HG03342 (cell line): ENCODE data around the gene MAPK8IP2.
"Not testable (repeated sequence)": the region's sequence is repeated elsewhere in the genome, so short reads cannot be mapped to it uniquely, and the experiment has no call there.

ENCODE experiments used
- ATAC-seq: cut with Tn5 transposase; IDR thresholded peaks from one replicate; pipeline ENCODE4 v1.9.1; 2021; ENCODE audit warnings: mild to moderate bottlenecking, moderate library complexity; ENCODE audit not compliant: unreplicated experiment

MAPK8IP2 gene

DNA sequence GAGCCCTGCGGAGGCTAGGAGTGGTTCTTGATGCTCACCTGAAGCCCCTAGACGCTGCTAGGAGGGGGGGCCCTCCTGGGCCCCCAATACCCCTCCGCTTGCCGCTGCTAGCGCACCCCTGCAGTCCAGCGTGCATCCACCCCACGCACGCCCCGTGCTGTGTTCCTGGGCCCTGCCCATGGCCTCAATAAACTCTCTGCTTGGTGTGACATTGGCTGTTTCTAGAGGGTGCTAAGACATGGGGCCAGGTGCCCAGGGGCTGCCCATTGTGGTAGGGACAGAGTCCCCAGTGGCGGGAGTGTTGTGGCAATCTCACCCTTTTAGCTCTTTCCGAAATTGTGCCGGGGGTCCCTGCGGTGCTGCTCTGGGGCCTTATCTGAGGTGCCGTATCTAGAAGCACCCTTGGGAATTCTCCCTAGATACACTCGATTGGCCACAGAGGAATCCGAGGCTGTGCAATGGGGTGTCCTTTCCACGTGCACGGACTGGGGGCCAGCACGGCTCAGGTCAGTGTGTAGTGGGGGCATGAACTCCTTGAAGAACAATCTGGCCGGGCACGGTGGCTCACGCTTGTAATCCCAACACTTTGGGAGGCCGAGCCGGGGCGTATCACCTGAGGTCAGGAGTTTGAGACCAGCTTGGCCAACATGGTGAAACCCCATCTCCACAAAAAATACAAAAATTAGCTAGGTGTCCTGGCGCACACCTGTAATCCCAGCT lies 10.9 kb downstream of the MAPK8IP2 start:
- no peak for ATAC-seq

DNA sequence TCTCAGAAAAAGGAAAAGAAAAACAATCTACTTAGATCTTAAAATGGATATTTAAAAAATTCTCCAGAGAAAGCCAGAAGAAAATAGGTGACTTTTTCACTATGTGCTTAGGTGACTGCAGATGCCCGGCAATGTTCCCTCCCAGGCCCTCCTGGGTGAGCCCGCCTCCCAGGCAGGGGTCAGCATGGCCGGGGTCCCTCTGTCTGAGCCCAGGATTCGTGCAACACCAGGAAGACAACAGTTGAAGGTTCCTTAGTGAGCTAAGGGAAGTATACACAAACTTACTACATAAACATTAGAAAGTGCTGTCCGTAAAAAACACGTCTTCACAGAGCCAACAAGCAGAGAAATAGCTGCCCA lies 11.6 kb downstream of the MAPK8IP2 start:
- no peak for ATAC-seq

DNA sequence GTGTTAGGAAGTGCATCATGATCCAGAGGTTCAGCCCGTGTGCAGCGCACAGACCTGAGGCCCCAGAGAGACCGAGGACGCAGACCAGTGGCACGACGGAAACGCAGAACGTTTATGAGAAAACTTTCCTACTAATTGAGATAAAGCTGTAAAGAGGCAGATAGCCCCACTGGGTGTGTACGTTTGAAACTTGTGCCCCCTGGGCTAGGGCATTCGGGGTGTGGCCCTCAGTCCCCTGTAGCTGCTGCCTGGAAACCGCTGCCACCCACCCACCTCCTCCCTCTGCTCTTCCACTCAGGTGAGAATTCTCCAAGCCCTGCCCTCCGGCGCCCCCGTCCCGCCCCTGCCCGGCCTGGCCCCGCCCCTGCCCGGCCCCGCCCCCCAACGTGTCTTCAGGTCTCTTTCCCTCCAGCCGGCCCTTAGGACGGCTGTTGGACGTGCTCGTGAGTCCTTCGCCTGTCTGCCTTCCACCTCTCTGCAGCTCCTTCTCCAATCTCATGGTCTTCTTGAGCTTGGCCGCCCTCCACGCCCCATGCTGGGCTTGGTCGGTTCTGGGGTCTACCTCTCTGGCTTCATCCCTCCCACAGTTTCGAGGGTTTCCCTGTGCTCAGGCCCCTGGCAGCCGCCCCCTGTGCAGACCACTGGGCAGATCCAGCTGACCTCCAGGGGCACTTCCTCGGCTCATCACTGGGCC lies 12.1 kb downstream of the MAPK8IP2 start:
- no peak for ATAC-seq

DNA sequence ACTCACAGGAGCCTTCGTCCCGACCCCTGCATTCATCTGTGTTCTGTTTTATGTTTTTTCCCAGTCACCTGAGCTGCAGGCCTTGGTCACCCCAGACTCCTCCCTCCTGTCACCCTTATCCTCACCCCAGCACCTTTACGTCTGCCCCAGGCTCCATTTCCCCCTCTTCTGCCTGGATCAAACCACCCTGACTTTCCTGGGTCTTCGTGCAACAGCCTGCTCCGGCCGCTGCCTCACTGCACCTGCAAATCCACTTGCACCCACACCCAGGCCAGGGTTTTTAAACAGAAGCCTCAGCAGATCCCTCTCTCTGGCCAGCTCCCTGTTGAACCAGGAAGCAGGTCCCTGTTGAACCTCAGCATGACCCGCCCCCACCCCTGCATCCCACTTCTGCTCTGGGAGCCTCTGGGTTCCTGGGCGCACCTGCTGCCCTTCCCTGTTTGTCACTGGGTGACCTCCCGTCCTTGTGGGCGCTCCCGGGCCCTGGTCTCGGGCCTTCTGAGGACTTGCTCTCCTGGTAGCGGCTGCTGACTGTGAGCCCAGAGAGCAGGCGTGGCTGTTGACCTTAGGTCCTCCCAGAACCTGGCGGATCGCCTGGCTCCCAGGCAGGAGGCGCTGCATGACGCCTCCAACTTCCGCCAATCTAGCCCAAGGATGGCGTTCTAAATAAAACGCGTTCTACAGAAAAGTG lies 12.8 kb downstream of the MAPK8IP2 start:
- ATAC-seq, result no peak

DNA sequence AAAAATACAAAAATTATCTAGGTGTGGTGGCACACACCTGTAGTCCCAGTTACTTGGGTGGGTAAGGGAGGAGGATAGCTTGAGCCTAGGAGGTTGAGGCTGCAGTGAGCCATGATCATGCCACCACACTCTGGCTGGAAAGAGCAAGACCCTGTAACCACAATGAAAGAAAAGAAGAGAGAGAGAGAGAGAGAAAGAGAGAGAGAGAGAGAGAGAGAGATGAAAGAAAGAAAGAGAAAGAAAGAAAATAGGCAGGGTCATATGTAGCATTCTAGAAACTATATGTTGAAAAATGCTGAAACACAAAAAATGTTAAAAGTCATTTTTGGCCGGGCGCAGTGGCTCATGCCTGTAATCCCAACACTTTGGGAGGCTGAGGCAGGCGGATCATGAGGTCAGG lies 13.7 kb downstream of the MAPK8IP2 start:
- not testable (repeated sequence) for ATAC-seq

DNA sequence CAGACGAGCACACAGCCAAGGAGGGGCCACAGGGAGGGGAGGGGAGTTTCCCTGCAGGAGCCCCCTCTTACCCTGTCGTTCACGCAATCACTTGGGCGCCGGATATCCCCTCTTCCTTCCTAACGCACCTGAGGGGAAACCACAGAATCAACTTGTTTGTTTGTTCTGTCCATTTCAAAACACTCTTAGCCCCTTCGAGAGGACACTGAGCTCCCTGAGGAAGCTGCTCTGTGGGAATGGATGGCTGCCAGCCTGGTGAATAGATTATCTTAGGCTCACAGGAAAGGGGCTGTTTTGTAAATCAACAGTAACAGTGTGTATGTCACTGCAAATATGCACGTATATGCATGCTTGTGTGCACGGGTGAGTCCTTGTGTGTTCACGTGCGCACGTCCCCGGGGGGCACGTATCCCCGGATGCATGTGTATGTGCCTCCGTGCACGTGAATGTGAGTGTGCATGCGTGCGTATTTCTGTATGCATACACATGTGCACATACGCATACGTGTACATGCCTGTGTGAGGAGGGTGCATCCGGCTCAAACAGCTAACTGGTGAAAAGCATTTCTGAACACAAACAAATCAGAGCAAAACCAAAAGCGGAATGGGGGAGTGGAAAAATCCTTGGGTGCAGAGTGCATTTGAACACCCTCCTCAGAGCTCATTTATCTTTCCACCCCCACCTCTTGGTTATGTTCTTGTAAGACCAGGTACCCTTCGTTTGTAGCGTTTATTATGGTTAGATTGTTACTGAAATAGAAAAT lies 20.2 kb downstream of the MAPK8IP2 start:
- peak; percentile 67 for ATAC-seq

DNA sequence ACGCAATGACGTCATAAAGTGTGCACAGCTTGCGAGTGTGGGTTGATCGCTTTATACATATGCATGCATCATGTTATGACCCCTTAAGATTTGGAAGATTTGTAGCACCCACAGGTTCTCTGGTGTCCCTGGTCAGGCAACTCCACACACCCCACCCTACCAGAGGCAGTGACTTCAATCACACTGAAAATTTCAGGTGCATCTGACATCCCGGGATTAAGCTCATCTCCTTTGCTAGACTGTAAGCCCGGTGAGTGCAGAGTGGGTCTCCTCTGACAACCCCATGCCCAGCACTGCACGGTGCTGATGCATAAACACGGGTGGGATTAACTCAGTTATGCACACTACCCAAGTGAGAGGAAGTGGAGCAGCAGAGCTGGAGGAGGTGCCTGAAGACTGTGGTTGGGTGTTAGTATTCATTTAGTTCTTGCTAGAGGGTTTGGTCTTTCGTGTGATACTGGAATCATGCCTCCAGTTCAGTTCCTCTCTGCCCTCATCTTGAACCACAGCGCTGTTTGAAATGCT lies 20.8 kb downstream of the MAPK8IP2 start:
- no peak for ATAC-seq

DNA sequence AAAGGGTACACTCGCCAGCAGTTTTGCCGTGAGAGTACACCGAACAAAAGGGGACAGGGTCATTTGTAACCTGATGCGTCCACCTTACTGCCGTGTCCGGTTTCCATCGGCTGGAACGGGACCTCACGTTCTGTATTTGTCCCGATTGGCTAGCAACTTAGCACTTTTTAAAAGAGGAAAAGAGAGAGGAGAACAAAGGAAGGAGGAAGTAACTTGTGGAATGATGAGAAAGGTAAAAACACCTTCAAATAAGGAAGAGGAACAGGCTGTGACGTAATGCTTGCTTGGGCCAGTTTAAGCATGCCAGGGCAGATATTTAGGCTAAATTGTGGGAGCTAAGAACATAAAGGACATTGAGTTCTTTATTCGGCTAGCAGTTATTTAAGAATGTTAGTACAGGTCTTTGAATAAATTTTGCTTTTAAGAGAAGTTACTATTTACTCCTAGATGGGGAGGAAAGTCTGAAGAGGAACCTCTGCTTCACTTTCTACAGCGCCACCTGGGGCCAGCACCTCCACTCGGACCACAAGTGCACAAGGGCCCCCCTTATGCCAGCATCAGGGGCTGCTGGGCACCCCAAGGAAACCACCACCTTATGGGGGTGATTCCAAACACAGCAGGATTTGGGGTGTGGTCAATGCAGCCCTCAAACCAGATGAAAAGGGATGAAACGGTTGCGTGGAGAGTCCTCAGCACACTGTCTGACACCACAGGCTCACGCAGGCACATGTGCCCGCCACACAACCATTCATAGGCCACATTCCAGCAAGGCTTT lies 21.5 kb downstream of the MAPK8IP2 start:
- no peak for ATAC-seq

DNA sequence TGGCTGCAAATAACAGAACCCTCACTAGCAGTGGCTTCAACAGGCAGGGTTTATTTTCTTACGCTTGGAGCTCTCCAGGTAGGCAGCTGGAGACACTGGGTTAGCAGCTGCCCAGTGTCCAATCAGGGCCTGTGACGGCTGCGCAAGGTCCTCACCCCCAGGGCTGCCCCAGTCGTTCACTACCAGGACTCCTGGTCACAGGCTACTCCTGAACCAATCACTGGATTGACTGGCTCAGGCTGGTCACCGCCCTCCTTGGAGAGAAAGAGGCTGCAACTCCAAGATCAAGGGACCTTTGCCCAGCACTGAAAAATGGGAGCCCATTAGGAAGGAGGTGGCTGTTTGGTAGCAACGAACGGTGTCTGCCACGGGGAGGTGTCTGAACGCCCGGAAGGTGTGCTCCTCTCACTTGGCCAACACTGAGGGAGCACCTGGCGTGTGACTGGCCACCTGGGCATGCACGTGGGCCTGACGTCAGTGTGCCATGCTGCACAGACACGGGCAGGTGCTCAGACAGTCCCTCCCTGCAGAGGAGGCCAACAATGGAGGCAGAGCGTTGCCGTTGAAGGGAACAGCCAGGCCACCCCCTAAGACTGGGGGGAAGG lies 22.2 kb downstream of the MAPK8IP2 start:
- ATAC-seq, result no peak

DNA sequence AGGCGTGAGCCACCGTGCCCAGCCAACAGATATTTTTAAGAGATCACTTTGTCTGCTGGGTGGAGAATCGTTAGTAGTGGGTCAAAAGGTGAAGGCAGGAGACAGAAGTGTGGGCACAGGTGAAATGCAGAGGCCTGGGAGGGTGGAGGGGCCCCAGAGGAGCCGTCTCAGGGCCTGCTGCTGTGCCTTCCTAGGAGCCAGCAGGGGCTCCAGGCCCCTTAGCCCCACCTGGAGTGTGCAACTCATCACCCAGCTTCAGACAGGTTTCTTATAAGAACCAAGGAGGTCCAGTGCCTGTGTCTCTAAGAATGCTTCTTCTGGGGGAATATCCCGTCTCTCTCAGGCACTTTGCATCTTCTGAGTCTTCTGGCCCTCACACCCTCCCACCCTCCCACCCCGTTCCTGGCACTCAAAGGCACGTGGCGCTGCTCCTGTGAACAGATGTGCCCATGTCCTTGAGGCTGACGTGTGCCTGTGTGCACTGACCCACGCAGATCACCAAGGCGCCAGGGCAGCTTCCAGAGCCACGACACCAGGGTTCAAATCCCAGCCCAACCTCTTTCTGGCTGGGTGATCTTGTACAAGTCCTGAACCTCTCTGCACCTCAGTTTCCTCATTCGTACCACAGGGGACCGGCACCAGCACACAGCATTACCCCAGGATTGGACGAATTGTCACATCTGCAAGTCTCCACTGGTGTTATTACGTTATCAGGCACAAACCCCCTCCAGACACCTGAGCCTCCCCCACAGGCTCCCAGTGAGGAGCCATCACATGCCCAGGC lies 23.9 kb downstream of the MAPK8IP2 start:
- no peak for ATAC-seq

DNA sequence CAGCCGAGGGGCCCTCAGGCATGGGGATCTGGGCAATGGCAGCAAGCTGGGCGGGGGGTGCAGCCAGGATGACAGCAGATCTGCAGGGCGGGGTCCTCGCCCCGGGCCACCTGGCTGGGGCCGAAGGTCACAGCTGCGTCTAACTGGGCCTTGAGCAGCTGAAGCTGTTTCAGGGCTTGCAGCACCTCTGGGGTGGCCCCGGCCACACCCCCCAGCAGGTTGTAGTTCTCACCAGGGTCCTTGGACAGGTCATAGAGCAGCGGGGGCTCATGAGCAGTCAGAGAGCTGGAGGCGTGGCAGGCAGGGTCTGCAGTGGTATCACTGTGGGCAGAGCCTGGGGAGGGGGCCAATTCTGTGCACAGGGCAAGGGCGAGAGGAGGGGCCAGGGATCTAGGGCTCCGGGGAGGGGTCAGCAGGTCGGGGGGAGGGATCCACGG lies 24.6 kb downstream of the MAPK8IP2 start:
- ATAC-seq, result no peak

DNA sequence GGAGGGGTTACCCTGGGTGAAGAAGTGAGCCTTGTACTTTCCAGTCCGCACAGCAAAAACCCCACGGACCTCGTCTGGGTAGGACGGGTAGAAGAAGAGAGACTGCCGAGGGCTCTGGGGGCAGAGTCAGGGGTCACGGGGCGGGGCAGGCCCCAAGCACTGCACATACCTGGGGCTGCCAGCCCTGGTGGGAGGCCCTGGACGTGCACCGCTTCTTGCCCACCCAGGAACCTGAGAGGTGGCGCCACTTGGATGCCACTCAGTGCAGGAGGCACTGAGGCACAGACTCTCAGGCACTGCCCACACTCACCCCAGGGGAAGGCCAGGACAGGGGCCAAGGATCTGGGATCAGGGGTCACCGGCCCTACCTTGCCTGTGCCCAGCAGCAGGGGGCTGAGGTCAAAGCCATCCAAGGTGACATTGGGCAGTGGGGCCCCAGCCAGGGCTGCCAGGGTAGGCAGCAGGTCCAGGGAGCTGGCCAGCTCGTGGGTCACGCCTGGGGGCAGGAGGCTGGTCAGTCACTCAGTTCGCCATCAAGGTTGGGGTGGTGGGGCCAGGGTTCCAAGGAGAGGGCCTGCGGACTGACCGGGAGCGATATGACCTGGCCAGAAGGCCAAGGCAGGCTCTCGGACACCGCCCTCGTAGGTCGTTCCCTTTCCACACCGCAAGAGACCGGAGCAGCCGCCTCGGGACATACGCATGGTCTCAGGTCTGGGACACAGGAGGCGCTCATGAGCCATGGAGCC lies 25.1 kb downstream of the MAPK8IP2 start:
- ATAC-seq, result no peak

DNA sequence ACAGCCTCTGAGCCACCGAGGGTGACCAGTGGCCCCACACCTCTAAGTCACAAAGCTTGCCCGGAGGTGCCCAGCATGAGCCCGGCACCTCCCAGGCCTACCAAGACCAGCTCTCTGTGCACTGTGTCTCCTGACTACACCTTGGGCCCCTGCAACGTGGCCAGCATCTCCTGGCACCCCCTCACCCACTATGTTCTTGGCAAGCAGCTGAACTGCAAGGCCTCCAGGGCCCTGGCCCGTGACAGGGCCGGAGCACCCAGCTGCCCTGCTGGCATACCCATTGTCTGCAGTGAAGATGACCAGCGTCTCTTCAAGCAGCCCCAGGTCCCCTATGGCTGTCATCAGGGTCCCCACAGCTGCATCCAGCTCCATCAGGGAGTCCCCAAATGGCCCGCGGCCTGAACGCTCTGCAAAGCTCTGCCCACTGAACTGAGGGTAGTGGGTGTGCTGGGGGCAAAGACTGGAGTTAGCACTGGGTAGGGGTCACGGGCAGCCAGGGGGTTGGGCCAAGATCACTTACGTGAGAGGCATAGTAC lies 25.8 kb downstream of the MAPK8IP2 start:
- ATAC-seq, result no peak

DNA sequence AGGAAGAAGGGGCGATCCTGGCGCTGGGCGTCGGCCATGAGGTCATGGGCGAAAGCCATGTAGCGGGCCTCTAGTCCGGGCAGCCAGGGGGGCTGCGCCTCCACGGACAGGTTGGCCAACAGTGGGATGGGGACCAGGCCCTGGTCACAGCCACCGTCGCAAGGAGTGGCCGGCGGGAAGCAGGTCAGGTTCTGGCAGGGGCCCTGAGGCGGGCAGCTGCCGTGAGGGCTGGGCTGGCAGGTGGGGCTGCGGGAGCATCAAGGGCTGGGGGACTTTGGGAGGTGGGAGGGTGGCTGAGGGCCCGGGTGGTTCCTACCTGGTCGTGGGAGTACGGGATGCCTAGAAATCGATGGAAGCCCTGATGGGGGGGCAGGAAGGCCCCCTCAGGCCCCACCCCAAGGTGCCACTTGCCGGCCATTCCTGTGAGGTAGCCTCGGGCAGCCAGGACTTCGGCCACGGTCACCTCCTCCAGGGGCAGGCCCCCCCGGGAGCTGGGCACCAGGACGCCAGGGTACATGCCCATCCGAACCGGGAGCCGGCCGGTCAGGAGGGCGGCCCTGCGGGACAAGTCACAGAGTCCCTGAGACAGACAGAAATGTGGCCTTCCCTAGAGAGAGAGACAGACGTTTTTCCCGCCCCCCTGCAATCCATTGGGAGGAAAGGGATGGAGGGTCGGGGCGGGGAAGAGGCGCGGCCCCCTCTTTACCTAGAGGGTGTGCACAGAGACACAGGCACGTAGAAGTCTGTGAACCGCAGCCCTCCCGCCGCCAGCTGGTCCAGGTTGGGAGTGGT lies 26.5 kb downstream of the MAPK8IP2 start:
- ATAC-seq, result no peak

DNA sequence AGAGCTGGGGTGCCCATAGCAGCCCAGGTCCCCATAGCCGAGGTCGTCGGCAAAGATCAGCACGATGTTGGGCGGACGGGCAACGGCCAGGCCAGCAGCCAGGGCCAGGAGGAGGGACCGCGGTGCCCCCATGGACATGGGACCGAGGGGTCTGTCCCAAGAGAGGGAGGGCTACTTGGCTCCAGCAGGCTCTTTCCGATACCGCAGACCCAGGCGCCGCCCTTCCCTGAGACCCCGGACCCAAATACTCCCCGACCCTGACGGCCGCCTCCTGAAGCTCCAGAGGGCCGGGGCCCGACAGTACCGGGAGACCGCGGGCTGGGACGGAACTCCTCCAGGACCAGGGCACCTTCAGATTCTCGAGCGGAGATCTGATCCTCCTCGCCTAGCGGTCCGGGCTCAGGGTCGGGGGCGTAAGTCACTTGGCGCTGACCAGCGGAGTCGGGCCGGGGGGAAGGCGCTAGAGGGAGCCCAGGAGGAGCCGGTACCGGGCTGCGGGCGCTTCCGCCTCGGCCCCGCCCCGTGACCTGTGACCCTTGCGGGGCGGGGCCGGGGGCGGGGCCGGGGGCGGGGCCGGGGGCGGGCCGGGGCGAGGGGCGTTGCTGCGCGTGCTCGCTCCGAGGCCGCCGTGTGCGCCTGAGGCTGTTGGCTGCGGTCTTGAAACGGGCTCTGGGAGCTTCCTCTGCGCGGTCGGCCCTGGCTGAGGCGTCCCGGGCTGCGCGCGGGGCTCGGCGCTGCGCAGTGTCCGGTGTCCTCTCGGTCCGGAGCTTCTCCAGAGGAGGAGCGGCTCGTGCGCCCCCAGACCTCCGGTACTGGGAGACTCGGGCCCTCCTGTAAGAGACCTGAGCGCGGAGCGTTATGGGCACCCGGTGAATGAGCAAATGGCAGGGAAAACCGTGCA lies 27.3 kb downstream of the MAPK8IP2 start, which contains the start of gene ARSA:
Gene ARSA (minus strand): TSS at position 511 of the 901 bp plus-strand sequence. CDS start 373 bp downstream, at position 138.
- ATAC-seq, result peak; percentile 62

DNA sequence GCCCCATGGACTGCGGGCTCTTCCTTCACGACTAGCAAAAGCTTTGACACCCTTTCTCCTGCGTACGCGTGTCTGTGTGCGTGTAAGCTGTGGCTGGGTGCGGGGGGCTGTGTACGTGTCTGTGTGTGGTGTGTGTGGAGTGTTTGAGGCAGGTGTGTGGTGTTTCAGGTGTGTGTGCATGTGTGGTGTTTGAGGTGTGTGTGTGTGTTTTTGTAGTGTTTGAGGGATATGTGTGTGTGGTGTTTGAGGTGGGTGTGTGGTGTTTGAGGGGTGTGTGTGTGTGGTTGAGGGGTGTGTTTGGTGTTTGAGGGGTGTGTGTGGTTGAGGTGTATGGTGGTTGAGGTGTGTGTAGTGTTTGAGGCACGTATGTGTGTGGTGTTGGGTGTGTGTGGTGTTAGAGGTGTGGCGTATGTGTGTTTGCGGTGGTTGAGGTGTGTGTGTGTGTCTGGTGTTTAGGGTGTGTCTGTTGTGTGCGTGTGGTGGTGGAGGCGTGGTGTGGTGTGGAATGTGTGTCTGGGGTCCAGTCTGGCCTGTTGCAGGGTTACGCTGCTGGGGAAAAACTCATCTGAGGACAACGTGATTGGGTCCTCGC lies 28.0 kb downstream of the MAPK8IP2 start:
- no peak for ATAC-seq
